Muscle layer of duodenum (tissue), 2 donors: ENCODE data around the gene PHLDB3.
"Not testable (repeated sequence)": the region's sequence is repeated elsewhere in the genome, so short reads cannot be mapped to it uniquely, and the experiment has no call there.

Experiments
- H3K27ac ChIP-seq: one replicate; pipeline ENCODE4 v1.7.0; 2013; ENCODE audit warnings: mild to moderate bottlenecking, low read length
- H3K27me3 ChIP-seq: one replicate; pipeline ENCODE4 v1.7.0; 2013; ENCODE audit warnings: low read depth, mild to moderate bottlenecking, control low read depth, low read length
- H3K36me3 ChIP-seq, 2 donors: one replicate each; pipeline ENCODE4 v1.7.0; 2013; ENCODE audit warnings: low read length in 2 of 2, control low read depth in 1 of 2, mild to moderate bottlenecking in 1 of 2; ENCODE audit not compliant: insufficient read depth in 2 of 2, control insufficient read depth in 1 of 2
- H3K4me1 ChIP-seq, 2 donors: one replicate each; pipeline ENCODE4 v1.7.0; 2013; ENCODE audit warnings: low read length in 2 of 2, mild to moderate bottlenecking in 2 of 2, control low read depth in 1 of 2, moderate library complexity in 1 of 2; ENCODE audit not compliant: insufficient read depth in 2 of 2, control insufficient read depth in 1 of 2
- H3K4me3 ChIP-seq, 2 donors: one replicate each; pipeline ENCODE4 v1.7.0; 2013; ENCODE audit warnings: low read length in 2 of 2, low read depth in 1 of 2, mild to moderate bottlenecking in 1 of 2
- H3K9me3 ChIP-seq, 2 donors: one replicate each; pipeline ENCODE4 v1.7.0; 2013; ENCODE audit warnings: low read length in 2 of 2, control low read depth in 1 of 2, mild to moderate bottlenecking in 1 of 2; ENCODE audit not compliant: control insufficient read depth in 1 of 2
- donor health status: healthy.

PHLDB3 gene

GRCh38 chr19:43526884-43527859, 22.6 kb upstream of the PHLDB3 start, which contains the start of gene ETHE1:
Gene ETHE1 (minus strand): TSS chr19:43527201. CDS start chr19:43527177, 24 bp downstream.
- H3K27ac ChIP-seq = peak within 1 kb of the TSS; percentile 76

GRCh38 chr19:43525836-43526771, 21.6 kb upstream of the PHLDB3 start:
- no peaks in the 10 kb centered on the region for H3K9me3 ChIP-seq
- peak overlapping the region; percentile 90 to 98 for H3K4me3 ChIP-seq
- H3K4me1 ChIP-seq = peaks cover 9 to 19% of the 10 kb centered on the region in 2 donors
- no peaks in the 10 kb centered on the region for H3K27me3 ChIP-seq
- peak overlapping the region; percentile 76 for H3K27ac ChIP-seq
- H3K36me3 ChIP-seq = peaks cover 0 to 5% of the 10 kb centered on the region in 2 donors

More at GRCh38 chr19:43526884-43527859, 22.6 kb upstream of the PHLDB3 start, which contains the start of gene ETHE1:
- no peaks in the 10 kb centered on the region for H3K9me3 ChIP-seq
- H3K36me3 ChIP-seq = no peaks in the 10 kb centered on the region
- peak within 1 kb of the TSS; percentile 90 to 98 for H3K4me3 ChIP-seq
- no peaks in the 10 kb centered on the region for H3K27me3 ChIP-seq
- peaks cover 9 to 20% of the 10 kb centered on the region in 2 donors for H3K4me1 ChIP-seq

- H3K4me3 ChIP-seq = peak overlapping the region; percentile 90 to 98
- peaks cover 0 to 5% of the 10 kb centered on the region in 2 donors for H3K36me3 ChIP-seq
- peaks cover 9 to 19% of the 10 kb centered on the region in 2 donors for H3K4me1 ChIP-seq
- no peaks in the 10 kb centered on the region for H3K27me3 ChIP-seq
- H3K27ac ChIP-seq = peak overlapping the region; percentile 76
- no peaks in the 10 kb centered on the region for H3K9me3 ChIP-seq
These were observed 20.6 kb upstream of the PHLDB3 start for GRCh38 chr19:43524922-43525835.

GRCh38 chr19:43523696-43524095, 19.1 kb upstream of the PHLDB3 start:
- not testable (repeated sequence) for H3K4me3 ChIP-seq, H3K9me3 ChIP-seq, H3K27me3 ChIP-seq, H3K27ac ChIP-seq, H3K36me3 ChIP-seq
- H3K4me1 ChIP-seq = peaks cover 9 to 24% of the 10 kb centered on the region in 2 donors

- no peak overlapping the region for H3K4me3 ChIP-seq
- H3K27ac ChIP-seq = no peak overlapping the region
- H3K4me1 ChIP-seq = peaks cover 9 to 24% of the 10 kb centered on the region in 2 donors
- no peaks in the 10 kb centered on the region for H3K27me3 ChIP-seq
- H3K9me3 ChIP-seq = no peaks in the 10 kb centered on the region
- peaks cover 0 to 5% of the 10 kb centered on the region in 2 donors for H3K36me3 ChIP-seq
These were observed 18.4 kb upstream of the PHLDB3 start for GRCh38 chr19:43522929-43523328.

- H3K9me3 ChIP-seq = no peaks in the 10 kb centered on the region
- H3K27me3 ChIP-seq = no peaks in the 10 kb centered on the region
- no peak overlapping the region for H3K27ac ChIP-seq
- peaks cover 0 to 8% of the 10 kb centered on the region in 2 donors for H3K4me1 ChIP-seq
- H3K4me3 ChIP-seq = no peak overlapping the region
- H3K36me3 ChIP-seq = peaks cover 0 to 5% of the 10 kb centered on the region in 2 donors
These were observed 15.0 kb upstream of the PHLDB3 start for GRCh38 chr19:43519436-43520088.

- Histone ChIP-seq H3K27me3 (no peaks in the 10 kb centered on the region), H3K4me1 (peaks cover 0 to 5% of the 10 kb centered on the region in 2 donors), H3K9me3 (no peaks in the 10 kb centered on the region), H3K36me3 (peaks cover 0 to 5% of the 10 kb centered on the region in 2 donors), H3K4me3 (no peak overlapping the region), H3K27ac (no peak overlapping the region)
These were observed 13.5 kb upstream of the PHLDB3 start for GRCh38 chr19:43518051-43518450.

- H3K27ac ChIP-seq, H3K27me3 ChIP-seq, H3K4me1 ChIP-seq, H3K4me3 ChIP-seq, H3K9me3 ChIP-seq: not testable (repeated sequence)
- H3K36me3 ChIP-seq = peaks cover 17 to 19% of the 10 kb centered on the region in 2 donors
These were observed 7.9 kb upstream of the PHLDB3 start for GRCh38 chr19:43512399-43512798.

GRCh38 chr19:43511324-43511723, 6.8 kb upstream of the PHLDB3 start:
- H3K4me3 ChIP-seq = no peak overlapping the region
- H3K36me3 ChIP-seq = peaks cover 17 to 19% of the 10 kb centered on the region in 2 donors
- no peak overlapping the region for H3K27ac ChIP-seq
- H3K4me1 ChIP-seq = no peaks in the 10 kb centered on the region
- H3K27me3 ChIP-seq = no peaks in the 10 kb centered on the region
- no peaks in the 10 kb centered on the region for H3K9me3 ChIP-seq

GRCh38 chr19:43510713-43511112, 6.2 kb upstream of the PHLDB3 start:
- H3K27ac ChIP-seq = no peak overlapping the region
- H3K4me1 ChIP-seq = no peaks in the 10 kb centered on the region
- H3K27me3 ChIP-seq = no peaks in the 10 kb centered on the region
- H3K4me3 ChIP-seq = no peak overlapping the region
- no peaks in the 10 kb centered on the region for H3K9me3 ChIP-seq
- H3K36me3 ChIP-seq = peaks cover 19 to 20% of the 10 kb centered on the region in 2 donors
